Activated T-helper 1 cell treated with anti-CD3 and anti-CD28 coated beads, Interleukin-2, amount 50 U/mL, for 16 hours (primary cell): ENCODE data around the gene FADS6.

Experiments used
- DNase-seq, 2 donors: peaks; one replicate each; pipeline ENCODE4 v3.0.0-alpha.2; 2020; ENCODE audit warnings: low read depth in 1 of 2, low spot score in 1 of 2

FADS6 gene

DNA sequence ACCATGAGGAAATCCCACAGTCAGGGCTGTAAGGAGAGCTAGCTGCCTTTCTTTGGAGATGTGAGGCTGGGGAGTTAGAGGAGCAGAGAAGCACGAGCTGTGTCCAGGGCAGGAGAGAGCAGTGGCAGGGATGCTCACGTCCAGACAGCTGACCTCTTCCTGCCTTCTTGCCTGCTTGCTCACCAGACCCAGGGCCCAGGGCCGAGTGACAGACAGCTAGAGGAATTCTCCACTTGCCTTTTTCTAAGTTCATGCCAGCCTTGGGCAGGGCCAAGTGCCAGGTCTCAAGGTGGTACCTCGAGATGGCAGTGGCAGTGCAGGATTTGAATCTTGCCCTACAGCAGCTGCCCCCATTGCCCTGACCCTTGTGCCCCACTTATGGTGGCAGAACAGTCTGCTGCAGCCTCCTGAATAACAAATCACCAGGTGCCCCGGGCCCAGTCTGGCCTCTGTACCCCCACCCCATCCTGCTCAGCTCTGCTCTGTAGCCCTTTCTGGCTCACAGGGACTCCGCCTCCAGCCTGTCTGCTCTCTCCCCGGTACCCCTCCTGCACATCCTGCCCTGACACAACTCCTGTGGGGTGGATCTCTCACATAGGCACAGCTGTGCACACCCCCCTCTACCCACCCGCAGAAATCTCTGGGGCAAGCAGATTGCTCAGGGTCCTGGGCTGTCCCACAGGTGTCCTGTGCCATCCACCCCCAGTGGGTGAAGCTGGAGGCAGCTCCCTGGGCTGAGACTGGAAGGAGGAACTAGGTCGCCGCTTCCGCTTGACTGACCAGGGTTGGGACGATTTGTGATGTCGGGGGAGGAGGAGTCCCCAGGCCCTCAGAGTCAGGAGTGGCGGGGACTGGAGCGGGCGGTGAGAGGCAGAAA lies 59.7 kb downstream of the FADS6 start:
- DNase-seq = no peak

DNA sequence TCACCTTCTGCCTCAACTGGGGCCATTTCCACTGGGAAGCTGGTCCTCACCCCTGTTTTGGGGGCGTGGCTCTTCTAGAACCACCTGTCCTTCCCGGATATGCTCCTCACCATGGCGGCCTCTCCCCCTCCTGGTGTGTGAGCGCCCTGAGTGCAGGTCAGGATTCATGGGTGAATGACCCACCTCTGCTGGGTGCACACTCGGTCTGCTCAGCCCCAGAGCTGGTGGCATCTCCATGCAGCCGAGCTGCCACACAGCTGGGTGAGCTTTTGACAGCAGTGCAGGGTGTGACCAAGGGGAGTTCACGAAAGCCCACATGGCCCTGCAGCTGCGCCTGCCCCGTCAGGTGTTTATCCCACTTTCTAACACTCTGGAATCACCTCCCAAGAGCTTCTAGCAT lies 61.0 kb downstream of the FADS6 start:
- no peak for DNase-seq

DNA sequence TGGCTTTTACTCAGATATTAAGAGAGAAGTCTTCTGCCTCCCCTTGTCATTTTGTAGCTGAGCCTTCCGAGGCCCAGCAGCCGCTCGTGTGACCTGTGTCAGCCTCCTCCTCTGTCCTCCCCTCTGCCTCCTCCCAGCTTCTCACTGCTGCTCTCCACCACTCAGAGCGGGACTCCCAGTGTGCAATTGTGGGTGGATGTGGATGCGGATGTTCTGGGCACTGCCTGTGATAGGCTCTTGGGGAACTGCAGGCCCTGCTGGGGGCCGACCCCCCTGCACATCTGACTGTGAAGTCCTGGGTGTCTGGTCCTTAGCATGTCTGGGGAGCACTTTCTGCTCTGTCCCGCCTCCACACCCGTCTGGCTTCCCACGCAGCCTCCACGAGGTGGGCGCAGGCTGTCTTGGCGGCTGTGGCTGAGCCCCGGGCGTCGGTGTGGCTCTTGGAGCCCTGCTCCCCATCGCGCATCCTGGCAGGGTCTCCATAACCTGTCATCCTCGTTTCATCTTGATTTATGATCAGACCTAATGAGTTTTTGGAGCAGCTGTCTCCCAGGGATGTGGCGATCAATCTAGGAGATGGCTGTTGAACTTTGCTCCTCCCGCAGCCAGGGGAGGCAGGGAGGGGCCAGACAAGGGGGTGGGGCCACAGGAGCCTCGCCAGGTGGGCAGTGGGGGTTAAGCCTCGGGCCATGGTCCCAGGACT lies 61.8 kb downstream of the FADS6 start:
- no peak for DNase-seq

DNA sequence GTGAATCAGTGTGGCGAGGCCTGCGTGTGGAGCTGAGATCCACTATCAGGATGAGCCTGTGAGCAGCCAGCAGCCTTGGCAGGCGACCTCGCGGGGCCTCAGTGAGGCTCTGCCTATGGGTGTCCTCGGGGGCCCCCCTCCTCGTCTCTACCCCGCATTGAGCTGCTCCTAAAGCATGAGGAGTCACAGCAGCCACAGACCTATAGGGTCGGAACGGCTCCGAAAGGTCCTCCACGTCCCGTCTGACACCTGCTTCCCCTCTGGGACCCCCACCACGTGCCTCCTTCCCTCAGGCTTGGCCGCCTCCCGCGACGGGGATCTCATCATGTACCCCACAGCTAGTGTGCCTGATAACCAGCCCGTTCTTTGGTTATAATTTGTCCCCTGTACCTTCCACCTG lies 62.6 kb downstream of the FADS6 start:
- no peak for DNase-seq

DNA sequence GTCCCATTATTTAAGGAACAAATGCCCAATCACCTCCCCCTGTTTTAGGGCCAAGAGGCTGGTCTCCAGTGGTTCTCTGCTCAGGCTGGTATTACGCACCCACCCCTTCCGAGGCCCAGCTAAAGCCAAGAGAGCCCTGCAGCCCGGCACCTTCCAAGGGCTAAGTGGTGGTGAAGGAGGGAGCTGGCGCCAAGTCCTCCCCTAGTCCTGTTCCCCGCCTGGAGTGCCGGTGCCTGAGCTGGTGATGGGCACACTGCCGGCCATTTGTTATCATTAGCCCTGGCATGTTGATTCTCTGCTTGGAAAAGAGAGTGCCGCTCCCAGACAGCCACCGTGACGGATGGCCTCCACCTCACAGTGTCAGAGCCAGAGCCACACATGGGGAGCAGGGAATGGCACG lies 65.6 kb downstream of the FADS6 start:
- no peak for DNase-seq
